H1 (cell line): Measurements from ENCODE around the gene CAPG. TPM values are rescaled to one million over a fixed set of nuclear protein-coding genes. Genes with fewer than 3 reads are reported as not detected.

Experiments
- CTCF ChIA-PET: fragments of 300-600 bp; sonication (Branson Sonifier 250); formaldehyde crosslinking; loops from one replicate; lab custom pipeline; 2021; ENCODE audit not compliant: partially characterized antibody; lab: Charles Lee
- POLR2A ChIA-PET: fragments of 300-600 bp; sonication (Branson Sonifier 250); formaldehyde crosslinking; loops from one replicate; lab custom pipeline; 2021; ENCODE audit warnings: inconsistent platforms; ENCODE audit not compliant: partially characterized antibody; lab: Charles Lee
- DNase-seq, 2 experiments: peaks; one replicate each; pipeline versions ENCODE4 v3.0.0 to v3.0.0-alpha.2; 2010 to 2022; ENCODE audit warnings: low spot score in 2 of 2, low read depth in 1 of 2, mixed read lengths in 1 of 2
- FAIRE-seq: peaks from 2 replicates; lab custom pipeline; 2011; peaks lifted over from hg19 to GRCh38; lab: Jason Lieb, UNC
- H2AFZ ChIP-seq: 2 replicates; pipeline ENCODE4 v1.8.1; 2012; ENCODE audit warnings: low read length, inconsistent platforms
- H2AK5ac ChIP-seq: 2 replicates; pipeline ENCODE4 v1.6.1; 2013; ENCODE audit warnings: low read depth, low read length
- H2BK120ac ChIP-seq: replicated peaks from 2 replicates; pipeline ENCODE3; 2013; ENCODE audit warnings: low read depth, low read length, inconsistent platforms
- H2BK12ac ChIP-seq: 2 replicates; pipeline ENCODE4 v1.6.1; 2013; ENCODE audit warnings: low read depth, low read length
- H2BK15ac ChIP-seq: 2 replicates; pipeline ENCODE4 v1.6.1; 2013; ENCODE audit warnings: low read length
- H2BK20ac ChIP-seq: 2 replicates; pipeline ENCODE4 v1.6.1; 2013; ENCODE audit warnings: low read length
- H2BK5ac ChIP-seq: 2 replicates; pipeline ENCODE4 v1.6.1; 2013; ENCODE audit warnings: low read depth, low read length
- H3K14ac ChIP-seq: 2 replicates; pipeline ENCODE4 v1.6.1; 2013; ENCODE audit warnings: inconsistent platforms; ENCODE audit not compliant: insufficient read length
- H3K18ac ChIP-seq: 2 replicates; pipeline ENCODE4 v1.6.1; 2013; ENCODE audit warnings: low read length; ENCODE audit errors: extremely low read depth
- H3K23ac ChIP-seq: 2 replicates; pipeline ENCODE4 v1.6.1; 2013; ENCODE audit warnings: inconsistent platforms; ENCODE audit not compliant: insufficient read length
- H3K23me2 ChIP-seq: 2 replicates; pipeline ENCODE4 v1.6.1; 2013; ENCODE audit warnings: low read depth, low read length
- H3K27ac ChIP-seq: 2 replicates; pipeline ENCODE4 v1.6.1; 2011; ENCODE audit warnings: low read depth, low read length, inconsistent platforms
- H3K27me3 ChIP-seq, 4 experiments: replicated peaks in 1 of 4; 1 replicate in 1 of 4; 2 replicates in 3 of 4; pipeline versions ENCODE4 v1.6.1 to v1.8.1; 2011 to 2013; ENCODE audit warnings: low read length in 3 of 4, mild to moderate bottlenecking in 3 of 4, inconsistent platforms in 2 of 4, mixed read lengths in 2 of 4, moderate library complexity in 1 of 4; ENCODE audit not compliant: control insufficient read depth in 3 of 4, insufficient read depth in 3 of 4; ENCODE audit errors: extremely low read depth in 1 of 4
- H3K36me3 ChIP-seq, 4 experiments: 2 replicates each; pipeline versions ENCODE4 v1.6.1 to v1.8.1; 2011 to 2013; ENCODE audit warnings: mild to moderate bottlenecking in 4 of 4, low read length in 3 of 4, moderate library complexity in 2 of 4, control low read depth in 1 of 4, inconsistent platforms in 1 of 4; ENCODE audit not compliant: insufficient read depth in 4 of 4, control insufficient read depth in 2 of 4
- H3K4ac ChIP-seq: replicated peaks from 2 replicates; pipeline ENCODE3; 2013; ENCODE audit warnings: low read length, low read depth, mixed read lengths, inconsistent platforms; ENCODE audit not compliant: insufficient read length
- H3K4me1 ChIP-seq, 4 experiments: replicated peaks in 1 of 4; 1 replicate in 1 of 4; 2 replicates in 3 of 4; pipeline versions ENCODE4 v1.6.1 to v1.8.1; 2011 to 2013; ENCODE audit warnings: low read length in 3 of 4, inconsistent platforms in 2 of 4, mixed read lengths in 1 of 4; ENCODE audit not compliant: insufficient read depth in 4 of 4, control insufficient read depth in 3 of 4
- H3K4me2 ChIP-seq, 2 experiments: 2 replicates each; pipeline versions ENCODE4 v1.6.1 to v1.8.1; 2011 to 2013; ENCODE audit warnings: low read depth in 2 of 2, low read length in 2 of 2, control low read depth in 1 of 2, inconsistent platforms in 1 of 2, mild to moderate bottlenecking in 1 of 2; ENCODE audit not compliant: insufficient read depth in 1 of 2
- H3K4me3 ChIP-seq, 4 experiments: fragments of 200-600, 300-600 bp in 1 of 4; sonication (generic), shearing (Covaris generic), sonication (Bioruptor Twin) in 1 of 4; 2 replicates each; pipeline versions ENCODE4 v1.5.1 to v1.8.1; 2011 to 2016; ENCODE audit warnings: low read length in 4 of 4, low read depth in 3 of 4, control low read depth in 2 of 4, inconsistent platforms in 2 of 4, mild to moderate bottlenecking in 2 of 4, mixed read lengths in 1 of 4, moderate library complexity in 1 of 4; ENCODE audit not compliant: insufficient read depth in 2 of 4; ENCODE audit errors: extremely low read depth in 1 of 4
- H3K56ac ChIP-seq: replicated peaks from 2 replicates; pipeline ENCODE3; 2013; ENCODE audit warnings: low read depth, mild to moderate bottlenecking, mixed read lengths, low read length, inconsistent platforms; ENCODE audit not compliant: insufficient read length
- H3K79me1 ChIP-seq: 2 replicates; pipeline ENCODE4 v1.6.1; 2013; ENCODE audit warnings: low read depth, low read length, control low read depth
- H3K79me2 ChIP-seq, 2 experiments: 2 replicates each; pipeline versions ENCODE4 v1.6.1 to v1.8.1; 2012 to 2013; ENCODE audit warnings: low read length in 2 of 2, mild to moderate bottlenecking in 2 of 2, inconsistent platforms in 1 of 2; ENCODE audit not compliant: insufficient read depth in 2 of 2, control insufficient read depth in 1 of 2
- H3K9ac ChIP-seq, 4 experiments: replicated peaks in 1 of 4; 1 replicate in 1 of 4; 2 replicates in 3 of 4; pipeline versions ENCODE4 v1.6.1 to v1.8.1; 2011 to 2013; ENCODE audit warnings: low read depth in 3 of 4, low read length in 3 of 4, control low read depth in 2 of 4, mild to moderate bottlenecking in 2 of 4, moderate library complexity in 2 of 4, inconsistent platforms in 1 of 4; ENCODE audit errors: extremely low read depth in 1 of 4
- H3K9me3 ChIP-seq, 2 experiments: 2 replicates each; pipeline versions ENCODE4 v1.6.1 to v1.8.1; 2012 to 2013; ENCODE audit warnings: mild to moderate bottlenecking in 2 of 2, moderate library complexity in 2 of 2, control low read depth in 1 of 2, inconsistent platforms in 1 of 2, low read depth in 1 of 2, low read length in 1 of 2, mixed read lengths in 1 of 2; ENCODE audit not compliant: insufficient read depth in 2 of 2
- H4K20me1 ChIP-seq, 2 experiments: replicated peaks in 1 of 2; 2 replicates each; pipeline versions ENCODE3 to v1.8.1; 2011 to 2013; ENCODE audit warnings: inconsistent platforms in 2 of 2, low read length in 2 of 2, mild to moderate bottlenecking in 1 of 2; ENCODE audit not compliant: insufficient read depth in 2 of 2, control insufficient read depth in 1 of 2
- H4K5ac ChIP-seq: 2 replicates; pipeline ENCODE4 v1.6.1; 2013; ENCODE audit warnings: low read length, low read depth, mixed read lengths, inconsistent platforms; ENCODE audit not compliant: insufficient read length
- H4K8ac ChIP-seq: 2 replicates; pipeline ENCODE4 v1.8.0; 2013; ENCODE audit warnings: mild to moderate bottlenecking, moderate library complexity, low read length, inconsistent platforms; ENCODE audit not compliant: insufficient read depth; ENCODE audit errors: extremely low read depth
- H4K91ac ChIP-seq: replicated peaks from 2 replicates; pipeline ENCODE3; 2013; ENCODE audit warnings: low read length, mixed read lengths, inconsistent platforms; ENCODE audit not compliant: insufficient read length
- PHF8 ChIP-seq: fragments of 200-600 bp; sonication (generic); conservative IDR thresholded peaks from 2 replicates; pipeline ENCODE4 v1.7.1; 2012; ENCODE audit warnings: low read depth, mild to moderate bottlenecking, inconsistent platforms, low read length, moderate library complexity
- SAP30 ChIP-seq: fragments of 300-600 bp; sonication (generic); IDR thresholded peaks from 2 replicates; pipeline ENCODE4 v1.7.1; 2012; ENCODE audit warnings: low read length, moderate library complexity, mild to moderate bottlenecking, inconsistent platforms; ENCODE audit not compliant: insufficient read depth, insufficient replicate concordance
- WGBS, 2 experiments: shearing (Covaris generic) in 1 of 2; methylation state at CpG; one replicate each; pipeline versions ENCODE4 v1.1.6 to v1.1.7; 2013 to 2015; ENCODE audit warnings: low lambda C conversion rate in 2 of 2, mixed read lengths in 2 of 2, inconsistent platforms in 1 of 2, low coverage in 1 of 2, missing lambda C conversion rate in 1 of 2; ENCODE audit not compliant: insufficient replicate concordance in 2 of 2, insufficient coverage in 1 of 2, insufficient read length in 1 of 2; ENCODE audit errors: extremely low coverage in 1 of 2, missing lambda C conversion rate in 1 of 2; 5-methylcytosine and 5-hydroxymethylcytosine counted together
- polyA plus RNA-seq, 7 experiments: library from polyadenylated mRNA; depleted of rRNA in 3 of 7; stranded (reverse) in 5 of 7; unstranded in 2 of 7; fragments of >200 nt in 5 of 7; fragments of 200-250 nt in 2 of 7; gene quantifications; 1 replicate in 5 of 7; 2 replicates in 1 of 7; 4 replicates in 1 of 7; pipeline versions ENCODE4 v1.2.1 to v1.2.3, GENCODE V29; 2011 to 2013; ENCODE audit warnings: missing spikeins in 2 of 7, mixed read lengths in 2 of 7
- total RNA-seq: library from RNA; stranded (reverse); fragmentation: NEBNext Ultra II Directional; extraction: Animal tissue kit (Norgen Biotek cat#: 25700); gene quantifications from 2 replicates; pipeline ENCODE4 v1.2.1, GENCODE V29; 2021

The CAPG gene
- total and polyA plus RNA-seq, 2 of the 8 experiments (the other 6 are each of a cell fraction or from before 2014, with no cell fraction given) = 80.5 to 89.0 TPM

GRCh38 chr2:85355073-85355410 is 55.1 kb downstream of the CAPG start:
- H2AK5ac ChIP-seq = no peak overlapping the region
- no peak for FAIRE-seq
- no peak overlapping the region for H2BK20ac ChIP-seq
- no peak overlapping the region for H3K14ac ChIP-seq
- no peak overlapping the region for H3K27ac ChIP-seq
- peaks cover 8% of the 10 kb centered on the region for H3K23me2 ChIP-seq
- H2BK15ac ChIP-seq = 0 out of 2 replicates have a peak overlapping the region, but pooled peaks have one; percentile 83
- DNase-seq = no peak
- no peak overlapping the region; the same call in 1 of the 2 replicates for H4K8ac ChIP-seq
- H3K36me3 ChIP-seq = peaks cover 0 to 7% (median 0%) of the 10 kb centered on the region in 4 experiments; a peak in 2 of 8 replicates
- no peak overlapping the region for H4K5ac ChIP-seq
- no peak overlapping the region for H3K56ac ChIP-seq
- peak overlapping the region in 3 of 4 experiments; percentile 61 to 77 (median 61); a peak in 5 of 7 replicates for H3K9ac ChIP-seq
- no peaks in the 10 kb centered on the region for H3K79me1 ChIP-seq
- H3K4me2 ChIP-seq = peak overlapping the region; percentile 85 to 96
- H2BK12ac ChIP-seq = no peak overlapping the region
- peaks cover 0 to 3% (median 1%) of the 10 kb centered on the region in 4 experiments; a peak in 2 of 7 replicates for H3K4me1 ChIP-seq
- no peak overlapping the region for H2BK120ac ChIP-seq
- no peaks in the 10 kb centered on the region for H4K20me1 ChIP-seq
- 0 out of 2 replicates have a peak overlapping the region, but pooled peaks have one; percentile 72 for H3K18ac ChIP-seq
- TF ChIP-seq PHF8 (no peak), SAP30 (peak; percentile 69)
- no peaks in the 10 kb centered on the region for H3K79me2 ChIP-seq
- H3K4me3 ChIP-seq = peak overlapping the region; percentile 75 to 96 (median 90)
- ChIA-PET CTCF (interaction anchor here (0.9 to 2.6 kb wide), 5 partner anchors 10 to 196 kb away, joined by 3 to 11 read pairs (median 5); no protein-coding TSS in a partner anchor), POLR2A (interaction anchor here (0.6 to 4.5 kb wide), 23 partner anchors 9 to 300 kb away, joined by 3 to 23 read pairs (median 4); partner anchors contain the start of genes MAT2A, TGOLN2 and VAMP8)
- 26% methylated on average over 10 of the region's 10 CpGs; no CpG with 5 or more reads in 1 of the 2 experiments for WGBS, 2 experiments
- no peaks in the 10 kb centered on the region for H3K9me3 ChIP-seq
- H3K23ac ChIP-seq = no peak overlapping the region
- H3K27me3 ChIP-seq = no peaks in the 10 kb centered on the region
- H4K91ac ChIP-seq = no peak overlapping the region
- H2AFZ ChIP-seq = peak overlapping the region; percentile 96
- no peak overlapping the region for H2BK5ac ChIP-seq
- no peak overlapping the region for H3K4ac ChIP-seq
